DND-41 (cell line): ENCODE measurements around the gene TOGARAM2.
A peak's percentile ranks its signal among the peaks of the same experiment; 100 is the strongest.

Experiments used
- ATAC-seq: fragments of 200-7000 bp; cut with Tn5 transposase; 3 replicates; pipeline ENCODE4 v1.9.1; 2021; ENCODE audit warnings: low read depth; ENCODE audit not compliant: insufficient read depth
- DNase-seq: peaks from one replicate; pipeline ENCODE4 v3.0.0-alpha.2; 2020
- H2AFZ ChIP-seq: 2 replicates; pipeline ENCODE4 v1.6.0; 2012; ENCODE audit warnings: low read depth, low read length
- H3K27ac ChIP-seq: 2 replicates; pipeline ENCODE4 v1.5.1; 2012; ENCODE audit warnings: low read length, inconsistent platforms
- H3K27me3 ChIP-seq: fragments of 200-600 bp; sonication (generic); 2 replicates; pipeline ENCODE4 v1.6.0; 2012; ENCODE audit warnings: low read length, mild to moderate bottlenecking, inconsistent platforms; ENCODE audit not compliant: insufficient read depth, poor library complexity
- H3K36me3 ChIP-seq: 2 replicates; pipeline ENCODE4 v1.5.1; 2012; ENCODE audit warnings: low read length, inconsistent platforms; ENCODE audit not compliant: insufficient read depth
- H3K4me1 ChIP-seq: 2 replicates; pipeline ENCODE4 v1.5.1; 2012; ENCODE audit warnings: mild to moderate bottlenecking, low read length; ENCODE audit not compliant: insufficient read depth
- H3K4me2 ChIP-seq: 2 replicates; pipeline ENCODE4 v1.6.0; 2012; ENCODE audit warnings: mild to moderate bottlenecking, moderate library complexity, low read length, inconsistent platforms; ENCODE audit not compliant: insufficient read depth
- H3K4me3 ChIP-seq, 2 experiments: fragments of 200-600 bp in 1 of 2; shearing (Covaris generic) in 1 of 2; 2 replicates each; pipeline ENCODE4 v1.5.1; 2012 to 2016; ENCODE audit warnings: inconsistent platforms in 2 of 2, low read length in 2 of 2, mild to moderate bottlenecking in 2 of 2, low read depth in 1 of 2, moderate library complexity in 1 of 2
- H3K79me2 ChIP-seq: 2 replicates; pipeline ENCODE4 v1.6.0; 2012; ENCODE audit warnings: low read length, inconsistent platforms; ENCODE audit not compliant: insufficient read depth
- H3K9ac ChIP-seq: 2 replicates; pipeline ENCODE4 v1.6.0; 2012; ENCODE audit warnings: low read depth, mild to moderate bottlenecking, inconsistent platforms, low read length, moderate library complexity
- H3K9me3 ChIP-seq: 2 replicates; pipeline ENCODE4 v1.5.1; 2012; ENCODE audit warnings: low read length, moderate library complexity, mild to moderate bottlenecking, inconsistent platforms; ENCODE audit not compliant: insufficient read depth, severe bottlenecking
- H4K20me1 ChIP-seq: 2 replicates; pipeline ENCODE4 v1.6.0; 2012; ENCODE audit warnings: low read length; ENCODE audit not compliant: insufficient read depth
- EZH2 ChIP-seq: IDR thresholded peaks from 3 replicates; pipeline ENCODE4 v1.6.1; 2012; ENCODE audit warnings: borderline replicate concordance, low read depth, mild to moderate bottlenecking, moderate library complexity, low read length, inconsistent platforms; ENCODE audit not compliant: severe bottlenecking
- TF ChIP-seq, protein P1 (sequence below): IDR thresholded peaks from 2 replicates; pipeline ENCODE4 v1.5.1; 2012; ENCODE audit warnings: borderline replicate concordance, low read length, moderate library complexity, mild to moderate bottlenecking; ENCODE audit not compliant: poor library complexity, severe bottlenecking; ENCODE audit errors: extremely low read depth

The TOGARAM2 gene

GRCh38 chr2:28997847-28998735 is 17.0 kb downstream of the TOGARAM2 start:
- Histone ChIP-seq H4K20me1 (no peaks in the 10 kb centered on the region), H3K27me3 (no peaks in the 10 kb centered on the region), H3K4me1 (peaks cover 4% of the 10 kb centered on the region; the same call in 1 of the 2 replicates), H3K27ac (no peak overlapping the region), H3K9me3 (no peaks in the 10 kb centered on the region), H2AFZ (no peak overlapping the region), H3K4me2 (no peak overlapping the region), H3K36me3 (no peaks in the 10 kb centered on the region), H3K9ac (no peak overlapping the region), H3K79me2 (no peaks in the 10 kb centered on the region), H3K4me3 (no peak overlapping the region)
- TF ChIP-seq, protein P1, sequence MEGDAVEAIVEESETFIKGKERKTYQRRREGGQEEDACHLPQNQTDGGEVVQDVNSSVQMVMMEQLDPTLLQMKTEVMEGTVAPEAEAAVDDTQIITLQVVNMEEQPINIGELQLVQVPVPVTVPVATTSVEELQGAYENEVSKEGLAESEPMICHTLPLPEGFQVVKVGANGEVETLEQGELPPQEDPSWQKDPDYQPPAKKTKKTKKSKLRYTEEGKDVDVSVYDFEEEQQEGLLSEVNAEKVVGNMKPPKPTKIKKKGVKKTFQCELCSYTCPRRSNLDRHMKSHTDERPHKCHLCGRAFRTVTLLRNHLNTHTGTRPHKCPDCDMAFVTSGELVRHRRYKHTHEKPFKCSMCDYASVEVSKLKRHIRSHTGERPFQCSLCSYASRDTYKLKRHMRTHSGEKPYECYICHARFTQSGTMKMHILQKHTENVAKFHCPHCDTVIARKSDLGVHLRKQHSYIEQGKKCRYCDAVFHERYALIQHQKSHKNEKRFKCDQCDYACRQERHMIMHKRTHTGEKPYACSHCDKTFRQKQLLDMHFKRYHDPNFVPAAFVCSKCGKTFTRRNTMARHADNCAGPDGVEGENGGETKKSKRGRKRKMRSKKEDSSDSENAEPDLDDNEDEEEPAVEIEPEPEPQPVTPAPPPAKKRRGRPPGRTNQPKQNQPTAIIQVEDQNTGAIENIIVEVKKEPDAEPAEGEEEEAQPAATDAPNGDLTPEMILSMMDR: no peak
- TF ChIP-seq EZH2: no peak
- ATAC-seq: no peak
- DNase-seq: no peak

DNA sequence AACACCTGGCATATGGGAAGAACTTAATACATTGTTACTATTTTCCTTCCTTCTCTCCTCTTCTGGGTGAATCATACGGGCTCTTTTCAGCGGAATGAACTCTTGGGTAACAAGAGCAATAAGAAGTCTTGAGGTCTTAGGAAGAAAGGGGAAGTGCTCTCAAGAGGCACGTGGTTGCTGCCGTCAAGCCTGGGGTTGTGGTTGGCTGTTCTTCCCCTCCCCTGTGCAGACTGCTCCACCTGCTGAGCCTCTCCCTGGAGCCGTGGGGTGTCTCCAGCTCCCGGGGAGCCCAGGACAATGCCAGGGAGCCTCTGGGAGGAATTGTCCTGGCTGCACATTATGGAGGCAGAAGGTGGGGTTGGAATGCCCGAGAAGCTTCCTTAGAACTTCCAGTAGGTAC is 19.4 kb downstream of the TOGARAM2 start:
- Histone ChIP-seq H3K4me3 (no peak overlapping the region), H3K79me2 (no peaks in the 10 kb centered on the region), H4K20me1 (no peaks in the 10 kb centered on the region), H3K4me1 (peaks cover 4% of the 10 kb centered on the region; the same call in 1 of the 2 replicates), H3K4me2 (0 out of 2 replicates have a peak overlapping the region, but pooled peaks have one; percentile 9), H3K27me3 (no peaks in the 10 kb centered on the region), H3K27ac (no peak overlapping the region), H3K36me3 (no peaks in the 10 kb centered on the region), H2AFZ (no peak overlapping the region), H3K9me3 (peaks cover 2% of the 10 kb centered on the region), H3K9ac (no peak overlapping the region)
- DNase-seq (peak; percentile 42), ATAC-seq (peak; percentile 86)
- TF ChIP-seq EZH2: no peak
- TF ChIP-seq, protein P1: no peak

GRCh38 chr2:29000956-29001355 is 19.9 kb downstream of the TOGARAM2 start:
- Histone ChIP-seq H3K9ac (no peak overlapping the region), H3K79me2 (no peaks in the 10 kb centered on the region), H2AFZ (no peak overlapping the region), H3K36me3 (no peaks in the 10 kb centered on the region), H3K27ac (no peak overlapping the region), H3K4me1 (peaks cover 4% of the 10 kb centered on the region; the same call in 1 of the 2 replicates), H3K9me3 (peaks cover 5% of the 10 kb centered on the region), H3K4me3 (no peak overlapping the region), H4K20me1 (no peaks in the 10 kb centered on the region), H3K27me3 (no peaks in the 10 kb centered on the region), H3K4me2 (no peak overlapping the region)
- ATAC-seq (peak; percentile 28; the same call in 2 of the 3 replicates), DNase-seq (no peak)
- TF ChIP-seq, protein P1: no peak
- TF ChIP-seq EZH2: no peak
